C4-2B (cell line): ENCODE measurements around the gene THOC5.
"Not testable (repeated sequence)": the region's sequence is repeated elsewhere in the genome, so short reads cannot be mapped to it uniquely, and the experiment has no call there.

ENCODE experiments used
- CTCF ChIP-seq: fragments of 450-650 bp; conservative IDR thresholded peaks from 2 replicates; pipeline ENCODE4 v1.5.1; 2017; ENCODE audit warnings: mild to moderate bottlenecking
- ZFX ChIP-seq: fragments of 450-650 bp; IDR thresholded peaks from 2 replicates; pipeline ENCODE4 v1.6.1; 2017

DNA sequence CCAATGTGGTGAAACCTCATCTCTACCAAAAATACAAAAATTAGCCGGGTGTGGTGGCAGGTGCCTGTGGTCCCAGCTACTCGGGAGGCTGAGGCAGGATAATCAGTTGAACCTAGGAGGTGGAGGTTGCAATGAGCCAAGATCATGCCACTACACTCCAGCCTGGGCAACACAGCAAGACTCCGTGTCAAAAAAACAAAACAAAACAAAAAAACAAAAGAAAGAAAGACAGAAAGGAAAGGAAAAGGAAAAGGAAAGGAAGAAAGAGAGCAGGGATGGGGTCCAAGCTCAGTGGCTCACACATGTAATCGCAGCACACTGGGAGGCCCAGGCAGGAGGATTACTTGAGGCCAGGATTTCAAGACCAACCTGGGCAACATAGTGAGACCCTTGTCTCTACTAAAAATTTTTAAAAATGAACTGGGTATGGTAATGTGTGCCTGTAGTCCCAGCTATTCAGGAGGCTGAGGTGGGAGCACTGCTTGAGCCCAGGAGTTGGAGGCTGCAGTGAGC, 32.7 kb upstream of the THOC5 start:
- TF ChIP-seq CTCF, ZFX: not testable (repeated sequence)
